K562 (cell line): ENCODE data around the gene ODC1.

Source experiments
- CEBPB ChIP-seq: fragments of 450-650 bp; IDR thresholded peaks from 2 replicates; pipeline ENCODE4 v1.6.1; 2016; ENCODE audit warnings: missing genetic modification characterization, missing compliant biosample characterization
- SETDB1 ChIP-seq: IDR thresholded peaks from one replicate; pipeline ENCODE4 v1.6.1; 2012; ENCODE audit warnings: low read length, control low read depth, inconsistent platforms
- SREBF1 ChIP-seq: fragments of 150-350 bp; IDR thresholded peaks from 2 replicates; pipeline ENCODE4 v1.6.1; 2014; ENCODE audit warnings: antibody characterized with exemption, low read depth, low read length, borderline replicate concordance
- ZNF24 ChIP-seq: fragments of 450-650 bp; IDR thresholded peaks from 2 replicates; pipeline ENCODE4 v1.6.1; 2016

DNA sequence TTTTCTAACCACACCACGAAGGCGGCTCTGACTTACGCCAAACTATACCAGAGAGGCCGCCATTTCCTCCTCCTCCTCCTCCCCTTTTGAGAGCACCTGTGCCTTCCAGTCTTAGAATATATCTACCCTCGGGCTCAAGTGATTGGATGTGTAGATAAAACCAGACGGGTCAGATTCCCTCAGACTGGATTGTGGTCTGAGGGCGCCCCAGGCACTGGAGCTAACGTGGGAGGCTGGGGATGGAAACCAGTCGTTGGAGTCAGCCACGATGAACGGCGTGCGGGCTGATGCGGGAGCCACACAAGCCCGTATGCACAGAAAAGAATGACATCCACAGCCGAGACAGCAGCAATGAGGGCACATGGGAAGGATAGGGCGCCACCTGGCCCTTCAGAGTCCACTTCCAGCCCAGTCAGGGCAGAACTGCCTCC is 12.3 kb upstream of the ODC1 start:
- no peak for TF ChIP-seq ZNF24
- TF ChIP-seq SREBF1 = no peak
- TF ChIP-seq SETDB1 = no peak
- TF ChIP-seq CEBPB (tag) = no peak
